ENCODE measurements around the gene NLRC5. TPM values are rescaled to one million over a fixed set of nuclear protein-coding genes. Genes with fewer than 3 reads are reported as not detected.

The NLRC5 gene
- total and polyA plus RNA-seq, 9 of the 15 experiments (the other 6 are each of a cell fraction or from before 2014, with no cell fraction given): 0.59 to 0.71 TPM; not detected in 7

GRCh38 chr16:57130950-57131321 is 141.6 kb downstream of the NLRC5 start (continued):
- no peak for TF ChIP-seq KAT2B (IDR thresholded peaks at IDR 0.05; ENCODE audit: low read depth, low read length)
- no peak for TF ChIP-seq VEZF1 (CRISPR knock-in tag; IDR thresholded peaks at IDR 0.05)
- TF ChIP-seq MTF1 (CRISPR knock-in tag; IDR thresholded peaks at IDR 0.05; ENCODE audit: borderline replicate concordance): no peak
- TF ChIP-seq ZNF311 (CRISPR knock-in tag; IDR thresholded peaks at IDR 0.05): no peak
- TF ChIP-seq NFE2L1 (tag; IDR thresholded peaks at IDR 0.05; ENCODE audit: borderline replicate concordance, low read depth): no peak
- TF ChIP-seq SMARCB1 (IDR thresholded peaks at IDR 0.05; ENCODE audit: insufficient read length, low read depth): no peak
- no peak for TF ChIP-seq TCF7 (IDR thresholded peaks at IDR 0.05; ENCODE audit: borderline replicate concordance)
- no peak for TF ChIP-seq MGA (IDR thresholded peaks at IDR 0.05)
- no peak for TF ChIP-seq CBX5 (IDR thresholded peaks at IDR 0.05; ENCODE audit: borderline replicate concordance, low read depth)
- TF ChIP-seq SMARCA5 (IDR thresholded peaks at IDR 0.05): no peak
- TF ChIP-seq ZNF23 (CRISPR knock-in tag; IDR thresholded peaks at IDR 0.05): no peak
- no peak for TF ChIP-seq COPS2 (conservative IDR thresholded peaks at IDR 0.05)
- TF ChIP-seq ADNP (tag; IDR thresholded peaks at IDR 0.05): peak; percentile 76
- TF ChIP-seq RBFOX2 (IDR thresholded peaks at IDR 0.05; ENCODE audit: low read depth, low read length): no peak
- TF ChIP-seq XRCC4 (IDR thresholded peaks at IDR 0.05; ENCODE audit: extremely low read depth, insufficient read depth, insufficient read length): no peak
- TF ChIP-seq SMC3 (conservative IDR thresholded peaks at IDR 0.05; ENCODE audit: insufficient read depth, low read depth, low read length): no peak
- no peak for TF ChIP-seq RUNX1 (IDR thresholded peaks at IDR 0.05; ENCODE audit: low read depth)
- no peak for TF ChIP-seq TRIM24 (IDR thresholded peaks at IDR 0.05)
- TF ChIP-seq ZNF561 (CRISPR knock-in tag; conservative IDR thresholded peaks at IDR 0.05): no peak
